SW 1271 (cell line): ENCODE results near the gene RBM39.
"Not testable (repeated sequence)": the region's sequence is repeated elsewhere in the genome, so short reads cannot be mapped to it uniquely, and the experiment has no call there.

ENCODE experiments used
- DNase-seq, 2 experiments: peaks; one replicate each; lab custom pipeline; 2025; lab: John Stamatoyannopoulos, UW

RBM39 gene

GRCh38 chr20:35706591-35707529 is 35.2 kb downstream of the RBM39 start:
- not testable (repeated sequence) for DNase-seq

GRCh38 chr20:35705894-35706293 is 36.2 kb downstream of the RBM39 start:
- DNase-seq, result not testable (repeated sequence)

DNA sequence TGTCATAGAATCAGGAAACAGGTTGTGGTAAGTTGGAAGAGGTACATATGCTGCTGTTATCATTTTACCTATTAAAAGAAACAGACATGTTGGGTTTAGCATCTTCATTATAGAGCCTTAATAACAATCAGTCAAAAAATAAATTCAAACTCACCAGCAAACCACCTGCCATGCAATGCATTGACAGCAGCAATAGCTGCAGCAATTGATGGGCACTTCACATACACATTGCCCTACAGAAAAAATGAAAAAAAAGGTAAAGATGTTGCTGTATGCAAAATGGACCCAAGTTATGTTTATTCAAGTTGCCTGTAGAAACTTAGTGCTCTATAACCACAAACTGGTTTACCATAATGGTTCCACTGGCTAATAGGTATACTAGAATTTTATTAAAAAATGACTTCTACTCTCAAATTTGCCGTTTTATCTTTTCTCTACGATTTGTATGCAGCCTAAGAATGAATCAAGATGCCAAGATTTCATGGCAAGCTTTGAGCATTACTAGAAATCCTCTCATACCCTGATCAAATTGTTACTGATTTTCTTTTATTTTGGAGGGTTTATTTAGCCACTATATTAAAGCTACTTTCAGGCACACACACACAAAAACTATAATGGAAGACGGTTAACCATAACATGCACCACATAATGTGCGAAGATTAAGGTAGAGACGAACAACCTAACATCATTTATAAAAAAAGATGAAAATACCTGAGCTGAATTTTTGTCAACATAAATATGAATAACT is 37.4 kb downstream of the RBM39 start:
- no peak for DNase-seq

GRCh38 chr20:35702824-35703695 is 39.0 kb downstream of the RBM39 start:
- DNase-seq, result no peak

GRCh38 chr20:35702051-35702823 is 39.8 kb downstream of the RBM39 start:
- DNase-seq, result no peak

GRCh38 chr20:35700625-35701148 is 41.4 kb downstream of the RBM39 start:
- DNase-seq, result no peak

DNA sequence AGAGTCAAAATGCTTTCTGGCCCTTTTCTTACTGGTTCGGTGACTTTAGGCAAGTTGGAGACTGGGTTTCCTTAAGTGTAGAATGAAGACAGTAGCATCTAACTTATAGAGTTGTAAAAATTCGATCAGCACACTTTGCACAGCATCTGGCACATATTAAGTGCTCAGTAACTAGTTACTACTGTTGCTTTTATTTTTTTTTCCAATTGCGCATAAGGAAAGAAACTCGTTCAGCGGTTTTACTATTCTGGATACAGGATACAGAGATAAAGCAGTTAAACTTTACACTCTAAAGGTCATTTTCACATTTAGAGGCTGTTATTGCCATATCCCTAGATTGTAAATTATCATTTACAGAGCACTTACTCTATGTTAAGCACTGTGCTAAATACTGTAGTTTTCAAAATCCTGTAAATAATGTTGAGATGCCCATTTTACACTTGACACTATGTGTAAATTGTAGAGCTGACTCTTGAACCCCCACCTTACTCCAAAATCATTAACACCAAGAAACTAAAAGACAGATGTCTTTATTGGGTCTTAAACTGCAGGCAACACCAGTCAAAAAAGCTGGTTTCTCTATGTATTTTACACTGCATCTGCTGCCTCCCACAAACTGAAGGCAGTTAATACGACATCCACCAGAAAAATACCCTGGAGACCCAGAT is 42.0 kb downstream of the RBM39 start:
- no peak for DNase-seq

GRCh38 chr20:35699127-35699956 is 42.7 kb downstream of the RBM39 start, which contains the start of the genes NFS1 and ROMO1:
TSS of gene NFS1 (minus strand) at chr20:35699352. CDS start at chr20:35699288, 64 bp downstream.
TSS of gene ROMO1 (plus strand) at chr20:35699405. CDS start at chr20:35699633, 228 bp downstream.
- DNase-seq, result peak; percentile 94 to 95

- no peak for DNase-seq
These were observed 43.5 kb downstream of the RBM39 start for GRCh38 chr20:35698298-35699126.

- no peak for DNase-seq
These were observed 44.3 kb downstream of the RBM39 start for GRCh38 chr20:35697696-35698297.

DNA sequence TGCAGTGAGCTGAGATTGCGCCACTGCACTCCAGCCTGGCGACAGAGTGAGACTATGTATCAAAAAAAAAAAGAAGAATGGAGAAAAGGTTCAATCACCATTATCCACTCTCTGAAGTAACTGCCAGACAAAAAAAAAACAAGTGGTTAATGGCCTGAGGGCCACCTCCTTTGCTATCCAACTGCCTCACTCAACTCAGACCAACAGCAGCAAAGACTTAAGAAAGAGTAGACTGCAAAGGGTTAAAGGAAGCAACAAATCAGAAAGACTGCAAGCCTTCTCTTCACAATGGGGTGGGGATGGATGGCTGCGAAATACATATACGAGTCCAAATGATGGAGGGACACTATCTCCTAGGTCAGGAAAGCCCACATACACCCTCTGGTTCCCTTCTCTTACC is 46.1 kb downstream of the RBM39 start:
- DNase-seq, result no peak

DNA sequence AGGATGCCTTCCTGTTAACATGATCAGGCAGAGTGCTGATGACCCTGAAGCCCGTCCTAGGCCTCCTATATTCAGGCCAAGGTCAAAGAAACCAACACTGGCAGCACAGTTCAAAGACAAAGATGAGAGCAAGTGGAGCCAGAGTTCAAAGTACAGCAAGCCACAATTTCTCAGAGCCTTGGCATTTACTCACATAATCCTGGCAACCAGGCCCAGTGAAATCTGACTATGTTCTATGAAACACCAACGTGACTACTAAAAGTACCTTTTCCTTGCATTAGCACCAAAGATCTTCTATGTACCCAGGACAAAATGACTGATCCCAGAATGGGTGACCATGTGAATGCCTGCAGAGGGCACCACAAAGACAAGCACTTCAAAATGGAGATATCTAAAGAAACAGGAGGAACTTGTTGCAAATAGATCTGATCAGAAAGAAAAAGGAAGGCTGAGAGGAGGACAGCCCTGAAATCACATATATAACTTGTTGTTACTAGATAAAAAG is 46.8 kb downstream of the RBM39 start:
- DNase-seq, result no peak

DNA sequence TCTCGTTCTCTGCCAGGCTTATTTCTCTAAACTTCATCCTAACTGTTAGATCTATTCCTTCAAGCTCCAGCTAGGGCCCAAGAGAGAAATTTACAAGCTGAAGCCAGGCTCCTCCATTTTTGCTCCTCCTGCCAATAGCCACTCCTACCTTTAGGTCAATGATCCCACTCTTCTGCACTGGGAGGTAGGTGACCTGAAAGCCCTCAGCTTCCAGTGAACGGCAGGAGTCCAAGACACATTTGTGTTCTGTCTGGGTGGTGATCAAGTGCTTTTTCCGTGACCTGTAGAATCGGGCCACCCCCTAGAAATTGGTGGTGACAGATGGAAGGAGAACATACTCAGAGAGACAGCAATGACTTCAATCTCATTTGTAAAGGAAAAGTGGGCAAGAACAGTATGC is 51.8 kb downstream of the RBM39 start:
- DNase-seq, result no peak

DNA sequence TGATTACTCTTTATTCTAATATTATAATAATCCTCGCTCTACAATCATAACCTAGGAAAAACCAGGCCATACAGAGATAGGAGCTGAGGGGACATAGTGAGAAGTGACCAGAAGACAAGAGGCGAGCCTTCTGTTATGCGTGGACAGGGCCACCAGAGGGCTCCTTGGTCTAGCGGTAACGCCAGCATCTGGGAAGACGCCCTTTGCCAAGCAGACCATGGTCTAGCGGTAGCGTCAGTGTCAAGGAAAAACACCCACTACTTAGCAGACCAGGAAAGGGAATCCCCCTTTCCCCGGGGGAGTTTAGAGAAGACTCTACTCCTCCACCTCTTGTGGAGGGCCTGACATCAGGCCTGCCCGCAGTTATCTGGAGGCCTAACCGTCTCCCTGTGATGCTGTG is 55.2 kb downstream of the RBM39 start:
- peak in 1 of 2 experiments; percentile 49 for DNase-seq

GRCh38 chr20:35685368-35685767 is 56.7 kb downstream of the RBM39 start:
- not testable (repeated sequence) for DNase-seq

GRCh38 chr20:35681960-35682359 is 60.1 kb downstream of the RBM39 start:
- DNase-seq, result no peak

DNA sequence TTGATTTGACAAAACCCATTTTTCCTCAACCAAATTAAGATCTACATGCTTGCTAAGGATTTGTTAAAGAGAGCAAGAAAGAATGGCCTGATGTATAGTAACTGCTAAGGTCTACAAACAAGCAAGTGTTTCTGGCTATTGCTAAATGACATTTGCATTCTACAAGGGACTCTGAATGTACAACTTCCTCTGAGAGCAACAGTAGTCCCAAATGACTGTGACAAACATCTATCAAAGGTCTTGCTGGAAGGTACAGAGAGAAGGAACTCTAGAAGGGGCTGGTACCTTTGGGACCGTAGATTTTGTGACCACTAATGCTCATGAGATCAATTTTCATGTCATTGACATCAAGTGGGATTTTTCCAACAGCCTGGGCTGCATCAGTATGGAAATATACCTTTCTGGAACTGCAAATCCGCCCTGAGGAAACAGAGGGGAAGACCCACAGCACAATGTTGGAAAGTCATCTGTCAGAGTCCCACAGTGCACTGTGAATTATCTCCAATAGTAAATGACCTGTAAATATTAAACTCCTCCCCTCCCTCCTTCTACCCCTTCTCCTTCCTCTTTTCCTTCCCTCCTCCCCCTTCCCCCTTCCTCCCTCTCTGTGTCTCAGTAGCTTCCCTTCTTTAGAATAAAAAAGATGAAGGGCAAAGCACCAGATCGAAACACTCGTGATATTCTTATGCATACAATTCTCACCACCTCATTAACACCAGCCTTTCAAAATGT is 61.4 kb downstream of the RBM39 start:
- DNase-seq, result no peak
